ENCODE measurements around the gene RBMX.

DNA sequence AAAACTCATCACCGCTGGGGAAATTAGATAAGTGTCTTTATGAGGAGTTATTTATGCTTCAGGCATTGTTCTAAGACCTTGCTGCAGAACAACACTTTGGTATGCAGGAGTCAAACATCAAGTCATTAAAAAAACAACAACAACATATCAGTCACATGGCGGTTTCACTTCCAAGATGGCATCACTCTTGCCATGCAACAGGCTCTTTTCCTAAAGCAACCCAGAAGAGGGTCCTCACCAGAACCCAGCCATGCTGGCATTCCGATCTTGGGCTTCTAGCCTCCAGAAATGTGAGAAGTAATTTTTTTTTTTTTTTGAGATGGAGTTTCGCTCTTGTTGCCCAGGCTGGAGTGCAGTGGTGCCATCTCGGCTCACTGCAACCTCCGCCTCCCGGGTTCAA lies 8.7 kb upstream of the RBMX start:
- TF ChIP-seq, protein P1, sequence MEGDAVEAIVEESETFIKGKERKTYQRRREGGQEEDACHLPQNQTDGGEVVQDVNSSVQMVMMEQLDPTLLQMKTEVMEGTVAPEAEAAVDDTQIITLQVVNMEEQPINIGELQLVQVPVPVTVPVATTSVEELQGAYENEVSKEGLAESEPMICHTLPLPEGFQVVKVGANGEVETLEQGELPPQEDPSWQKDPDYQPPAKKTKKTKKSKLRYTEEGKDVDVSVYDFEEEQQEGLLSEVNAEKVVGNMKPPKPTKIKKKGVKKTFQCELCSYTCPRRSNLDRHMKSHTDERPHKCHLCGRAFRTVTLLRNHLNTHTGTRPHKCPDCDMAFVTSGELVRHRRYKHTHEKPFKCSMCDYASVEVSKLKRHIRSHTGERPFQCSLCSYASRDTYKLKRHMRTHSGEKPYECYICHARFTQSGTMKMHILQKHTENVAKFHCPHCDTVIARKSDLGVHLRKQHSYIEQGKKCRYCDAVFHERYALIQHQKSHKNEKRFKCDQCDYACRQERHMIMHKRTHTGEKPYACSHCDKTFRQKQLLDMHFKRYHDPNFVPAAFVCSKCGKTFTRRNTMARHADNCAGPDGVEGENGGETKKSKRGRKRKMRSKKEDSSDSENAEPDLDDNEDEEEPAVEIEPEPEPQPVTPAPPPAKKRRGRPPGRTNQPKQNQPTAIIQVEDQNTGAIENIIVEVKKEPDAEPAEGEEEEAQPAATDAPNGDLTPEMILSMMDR (IDR thresholded peaks at IDR 0.05) = no peak
- no peak for TF ChIP-seq POLR2AphosphoS5 (IDR thresholded peaks at IDR 0.05)

Data from breast epithelium (tissue), 3 donors.